ENCODE results near the gene REN.

The REN gene

DNA sequence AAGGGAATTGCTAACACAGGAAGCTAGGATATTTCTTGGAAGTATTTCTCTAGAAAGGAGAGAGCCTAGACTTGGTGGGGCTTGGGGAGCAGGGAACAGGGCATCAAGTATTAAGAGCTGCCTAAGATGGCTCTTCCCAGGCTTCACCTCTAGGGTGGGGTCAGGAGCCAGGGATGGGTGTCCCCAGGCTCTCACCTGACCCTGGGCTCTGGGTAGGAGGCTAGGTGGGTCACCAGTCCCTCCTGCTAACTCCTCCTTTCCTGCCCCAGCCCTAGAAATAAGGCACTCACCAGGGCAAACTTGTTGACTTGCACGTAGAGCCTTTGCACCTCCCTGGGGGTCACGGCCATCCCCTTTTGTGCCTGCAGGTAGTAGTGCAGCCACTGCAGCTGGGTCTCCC, 29.3 kb downstream of the REN start:
- H3K27ac ChIP-seq (ENCODE audit: insufficient read depth in 1 of 2, low read depth in 1 of 2, low read length in 2 of 2, poor library complexity in 1 of 2, severe bottlenecking in 2 of 2): no peak overlapping the region
- CTCF ChIA-PET: interaction anchor here (1.7 to 5.6 kb wide), 3 partner anchors 8 to 265 kb away, joined by 7 to 36 read pairs (median 27); no protein-coding TSS in a partner anchor
- no peak for DNase-seq
- H3K9me3 ChIP-seq (ENCODE audit: control extremely low read depth in 1 of 5, control insufficient read depth in 4 of 5, insufficient read depth in 2 of 5, low read depth in 1 of 5, low read length in 4 of 5): no peaks in the 10 kb centered on the region
- H3K36me3 ChIP-seq (ENCODE audit: control insufficient read depth in 4 of 4, insufficient read depth in 4 of 4, low read length in 3 of 4): peaks cover 0 to 19% (median 2%) of the 10 kb centered on the region in 4 experiments
- no peaks in the 10 kb centered on the region for H3K27me3 ChIP-seq (replicated peaks in 2 of 5; ENCODE audit: control insufficient read depth in 4 of 5, insufficient read depth in 5 of 5, low read length in 4 of 5)
- WGBS (ENCODE audit: insufficient coverage): 100% methylated on average over 2 of the region's 2 CpGs
- no peak overlapping the region for H3K4me3 ChIP-seq (ENCODE audit: control insufficient read depth in 1 of 7, extremely low read depth in 1 of 7, insufficient read depth in 4 of 7, low read depth in 2 of 7, low read length in 6 of 7)
- H3K4me1 ChIP-seq (ENCODE audit: control extremely low read depth in 1 of 4, control insufficient read depth in 4 of 4, insufficient read depth in 4 of 4, low read length in 3 of 4): no peaks in the 10 kb centered on the region
- POLR2A ChIA-PET: no interaction called here

GRCh38 chr1:204134103-204134502, 32.0 kb downstream of the REN start:
- H3K4me1 ChIP-seq (ENCODE audit: control extremely low read depth in 1 of 4, control insufficient read depth in 4 of 4, insufficient read depth in 4 of 4, low read length in 3 of 4): peaks cover 0 to 5% (median 4%) of the 10 kb centered on the region in 4 experiments
- H3K36me3 ChIP-seq (ENCODE audit: control insufficient read depth in 4 of 4, insufficient read depth in 4 of 4, low read length in 3 of 4): peaks cover 0 to 8% (median 2%) of the 10 kb centered on the region in 4 experiments
- H3K9me3 ChIP-seq (ENCODE audit: control extremely low read depth in 1 of 5, control insufficient read depth in 4 of 5, insufficient read depth in 2 of 5, low read depth in 1 of 5, low read length in 4 of 5): no peaks in the 10 kb centered on the region
- H3K4me3 ChIP-seq (ENCODE audit: control insufficient read depth in 1 of 7, extremely low read depth in 1 of 7, insufficient read depth in 4 of 7, low read depth in 2 of 7, low read length in 6 of 7): no peak overlapping the region
- CTCF ChIA-PET: interaction anchor here (1.3 to 19.0 kb wide), 2 partner anchors 262 to 282 kb away, joined by 3 to 322 read pairs; no protein-coding TSS in a partner anchor
- DNase-seq: no peak
- H3K27me3 ChIP-seq (replicated peaks in 2 of 5; ENCODE audit: control insufficient read depth in 4 of 5, insufficient read depth in 5 of 5, low read length in 4 of 5): no peaks in the 10 kb centered on the region
- WGBS (ENCODE audit: insufficient coverage): 95% methylated on average over 6 of the region's 11 CpGs
- H3K27ac ChIP-seq (ENCODE audit: insufficient read depth in 1 of 2, low read depth in 1 of 2, low read length in 2 of 2, poor library complexity in 1 of 2, severe bottlenecking in 2 of 2): no peak overlapping the region
- POLR2A ChIA-PET: no interaction called here

DNA sequence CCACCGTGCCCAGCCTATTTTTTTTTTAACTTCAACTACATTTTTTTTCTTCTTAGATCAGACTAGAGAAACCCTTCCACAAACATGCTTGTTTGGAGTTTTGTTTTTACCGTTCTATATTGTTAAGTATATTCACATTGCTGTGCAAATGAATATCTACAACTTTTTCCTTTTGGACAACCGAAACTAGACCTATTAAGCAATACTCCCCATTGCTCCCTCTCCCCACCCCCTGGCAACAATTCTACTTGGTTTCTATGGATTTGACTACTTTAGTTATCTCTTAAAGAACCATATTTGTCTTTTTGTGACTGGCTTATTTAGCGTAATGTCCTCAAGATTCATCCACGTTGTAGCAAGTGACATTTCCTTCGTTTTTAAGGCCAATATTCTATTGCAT, 33.4 kb downstream of the REN start:
- POLR2A ChIA-PET: no interaction called here
- CTCF ChIA-PET: interaction anchor here (0.6 to 19.0 kb wide), 3 partner anchors 68 to 274 kb away, joined by 3 to 322 read pairs (median 4); no protein-coding TSS in a partner anchor
- WGBS (ENCODE audit: insufficient coverage): no CpG with 5 or more reads among the region's 6 CpGs
- Histone ChIP-seq H3K27ac (ENCODE audit: insufficient read depth in 1 of 2, low read depth in 1 of 2, low read length in 2 of 2, poor library complexity in 1 of 2, severe bottlenecking in 2 of 2) (no peak overlapping the region), H3K27me3 (replicated peaks in 2 of 5; ENCODE audit: control insufficient read depth in 4 of 5, insufficient read depth in 5 of 5, low read length in 4 of 5) (no peaks in the 10 kb centered on the region), H3K9me3 (ENCODE audit: control extremely low read depth in 1 of 5, control insufficient read depth in 4 of 5, insufficient read depth in 2 of 5, low read depth in 1 of 5, low read length in 4 of 5) (no peaks in the 10 kb centered on the region), H3K4me3 (ENCODE audit: control insufficient read depth in 1 of 7, extremely low read depth in 1 of 7, insufficient read depth in 4 of 7, low read depth in 2 of 7, low read length in 6 of 7) (no peak overlapping the region), H3K4me1 (ENCODE audit: control extremely low read depth in 1 of 4, control insufficient read depth in 4 of 4, insufficient read depth in 4 of 4, low read length in 3 of 4) (peaks cover 0 to 9% (median 6%) of the 10 kb centered on the region in 4 experiments), H3K36me3 (ENCODE audit: control insufficient read depth in 4 of 4, insufficient read depth in 4 of 4, low read length in 3 of 4) (peaks cover 0 to 3% (median 2%) of the 10 kb centered on the region in 4 experiments)
- no peak for DNase-seq

GRCh38 chr1:204131978-204132377, 34.2 kb downstream of the REN start:
- CTCF ChIA-PET: interaction anchor here (0.6 to 19.0 kb wide), 3 partner anchors 68 to 274 kb away, joined by 3 to 322 read pairs (median 4); no protein-coding TSS in a partner anchor
- 100% methylated on average over 1 of the region's 4 CpGs for WGBS (ENCODE audit: insufficient coverage)
- POLR2A ChIA-PET: interaction anchor here (0.6 kb wide), 1 partner anchor 372 kb away, joined by 6 read pairs; no protein-coding TSS in a partner anchor
- Histone ChIP-seq H3K27me3 (replicated peaks in 2 of 5; ENCODE audit: control insufficient read depth in 4 of 5, insufficient read depth in 5 of 5, low read length in 4 of 5) (no peaks in the 10 kb centered on the region), H3K27ac (ENCODE audit: insufficient read depth in 1 of 2, low read depth in 1 of 2, low read length in 2 of 2, poor library complexity in 1 of 2, severe bottlenecking in 2 of 2) (no peak overlapping the region), H3K9me3 (ENCODE audit: control extremely low read depth in 1 of 5, control insufficient read depth in 4 of 5, insufficient read depth in 2 of 5, low read depth in 1 of 5, low read length in 4 of 5) (no peaks in the 10 kb centered on the region), H3K4me1 (ENCODE audit: control extremely low read depth in 1 of 4, control insufficient read depth in 4 of 4, insufficient read depth in 4 of 4, low read length in 3 of 4) (peaks cover 0 to 9% (median 6%) of the 10 kb centered on the region in 4 experiments), H3K4me3 (ENCODE audit: control insufficient read depth in 1 of 7, extremely low read depth in 1 of 7, insufficient read depth in 4 of 7, low read depth in 2 of 7, low read length in 6 of 7) (no peak overlapping the region), H3K36me3 (ENCODE audit: control insufficient read depth in 4 of 4, insufficient read depth in 4 of 4, low read length in 3 of 4) (peaks cover 0 to 3% (median 2%) of the 10 kb centered on the region in 4 experiments)
- DNase-seq: no peak

DNA sequence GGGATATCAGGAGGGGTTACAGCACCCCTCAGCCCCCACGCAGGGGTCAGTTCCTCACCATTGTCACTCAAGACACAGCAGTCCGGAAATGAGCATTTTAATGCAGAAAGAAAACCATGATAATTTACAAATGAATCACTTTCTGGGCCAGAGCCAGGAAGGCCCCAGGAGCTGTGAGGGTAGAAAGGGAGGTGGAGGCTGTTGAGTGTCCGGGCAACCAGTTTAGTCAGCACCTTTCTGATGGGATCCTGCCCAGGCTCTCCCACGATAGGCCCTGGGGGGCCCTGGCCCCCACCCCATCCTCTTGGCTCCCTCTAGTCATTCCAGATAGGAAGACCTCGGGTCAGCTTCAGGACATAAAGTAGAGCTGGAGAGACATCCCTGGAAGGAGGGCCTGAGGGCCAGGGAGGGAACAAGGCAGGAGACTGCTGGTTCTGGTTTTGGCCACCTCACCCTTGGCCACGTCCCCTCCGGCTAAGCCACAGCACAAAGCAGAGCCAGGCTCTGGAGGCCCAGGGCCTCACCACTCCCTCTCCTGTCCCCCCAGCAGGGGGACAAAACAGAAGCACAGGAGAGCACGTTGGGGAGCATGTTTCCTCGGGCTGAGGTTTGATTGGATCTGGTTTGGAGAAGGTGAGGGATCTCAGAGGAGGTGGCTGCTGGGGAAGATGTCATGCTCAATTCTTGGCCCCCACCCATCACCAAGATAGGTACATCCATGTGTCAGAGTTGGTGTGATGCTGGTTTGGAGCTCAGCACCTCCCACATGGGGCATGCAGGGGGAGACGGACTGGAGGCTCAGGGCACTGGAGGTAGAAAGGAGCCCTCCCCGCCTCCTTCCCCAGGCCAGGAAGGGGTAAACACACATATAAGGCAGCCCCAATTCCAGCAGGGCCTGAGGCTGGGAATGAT, 34.9 kb downstream of the REN start:
- ChIA-PET CTCF (interaction anchor here (0.8 to 19.0 kb wide), 6 partner anchors 13 to 273 kb away, joined by 3 to 322 read pairs (median 4); partner anchors contain the start of gene SNRPE), POLR2A (interaction anchor here (0.6 kb wide), 1 partner anchor 371 kb away, joined by 6 read pairs; no protein-coding TSS in a partner anchor)
- no peak for DNase-seq
- Histone ChIP-seq H3K27ac (ENCODE audit: insufficient read depth in 1 of 2, low read depth in 1 of 2, low read length in 2 of 2, poor library complexity in 1 of 2, severe bottlenecking in 2 of 2) (no peak overlapping the region), H3K4me3 (ENCODE audit: control insufficient read depth in 1 of 7, extremely low read depth in 1 of 7, insufficient read depth in 4 of 7, low read depth in 2 of 7, low read length in 6 of 7) (no peak overlapping the region), H3K4me1 (ENCODE audit: control extremely low read depth in 1 of 4, control insufficient read depth in 4 of 4, insufficient read depth in 4 of 4, low read length in 3 of 4) (peaks cover 0 to 9% (median 6%) of the 10 kb centered on the region in 4 experiments), H3K36me3 (ENCODE audit: control insufficient read depth in 4 of 4, insufficient read depth in 4 of 4, low read length in 3 of 4) (peaks cover 0 to 3% (median 2%) of the 10 kb centered on the region in 4 experiments), H3K27me3 (replicated peaks in 2 of 5; ENCODE audit: control insufficient read depth in 4 of 5, insufficient read depth in 5 of 5, low read length in 4 of 5) (no peaks in the 10 kb centered on the region), H3K9me3 (ENCODE audit: control extremely low read depth in 1 of 5, control insufficient read depth in 4 of 5, insufficient read depth in 2 of 5, low read depth in 1 of 5, low read length in 4 of 5) (no peaks in the 10 kb centered on the region)
- 90% methylated on average over 5 of the region's 11 CpGs for WGBS (ENCODE audit: insufficient coverage)

GRCh38 chr1:204130178-204130577, 36.0 kb downstream of the REN start:
- H3K27me3 ChIP-seq (replicated peaks in 2 of 5; ENCODE audit: control insufficient read depth in 4 of 5, insufficient read depth in 5 of 5, low read length in 4 of 5): no peaks in the 10 kb centered on the region
- H3K9me3 ChIP-seq (ENCODE audit: control extremely low read depth in 1 of 5, control insufficient read depth in 4 of 5, insufficient read depth in 2 of 5, low read depth in 1 of 5, low read length in 4 of 5): no peaks in the 10 kb centered on the region
- WGBS (ENCODE audit: insufficient coverage): 97% methylated on average over 4 of the region's 4 CpGs
- H3K27ac ChIP-seq (ENCODE audit: insufficient read depth in 1 of 2, low read depth in 1 of 2, low read length in 2 of 2, poor library complexity in 1 of 2, severe bottlenecking in 2 of 2): no peak overlapping the region
- ChIA-PET POLR2A (no interaction called here), CTCF (interaction anchor here (0.7 to 19.0 kb wide), 9 partner anchors 12 to 271 kb away, joined by 3 to 322 read pairs (median 3); partner anchors contain the start of gene SNRPE)
- no peak for DNase-seq
- H3K4me3 ChIP-seq (ENCODE audit: control insufficient read depth in 1 of 7, extremely low read depth in 1 of 7, insufficient read depth in 4 of 7, low read depth in 2 of 7, low read length in 6 of 7): no peak overlapping the region
- H3K36me3 ChIP-seq (ENCODE audit: control insufficient read depth in 4 of 4, insufficient read depth in 4 of 4, low read length in 3 of 4): peaks cover 0 to 3% (median 1%) of the 10 kb centered on the region in 4 experiments
- peaks cover 0 to 9% (median 6%) of the 10 kb centered on the region in 4 experiments for H3K4me1 ChIP-seq (ENCODE audit: control extremely low read depth in 1 of 4, control insufficient read depth in 4 of 4, insufficient read depth in 4 of 4, low read length in 3 of 4)

All from common myeloid progenitor, CD34-positive (primary cell).